DMS114 treated with DMSO at 0.1 percent for 48 hours (cell line): ENCODE data around the gene PABPC3.

ENCODE experiments used
- DNase-seq: peaks from one replicate; lab custom pipeline; 2025; ENCODE audit not compliant: unreplicated experiment; lab: John Stamatoyannopoulos, UW

PABPC3 gene

DNA sequence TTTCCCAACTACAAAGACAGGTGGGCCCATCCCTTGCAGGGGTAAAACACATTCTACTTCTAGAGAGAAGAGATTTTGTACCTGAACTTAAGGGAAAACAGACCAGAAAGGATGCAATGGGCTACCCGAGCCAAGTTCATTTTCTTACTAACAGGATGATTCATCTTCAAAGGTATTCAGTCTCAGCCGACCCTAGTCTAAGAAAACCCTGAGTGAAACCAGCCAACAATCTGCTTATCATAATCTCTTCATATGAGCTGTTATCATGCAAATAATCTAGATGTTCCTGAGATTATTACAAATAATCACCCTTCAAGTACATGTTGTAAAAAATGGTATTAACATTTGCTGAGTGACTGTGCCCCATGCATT, 15.6 kb downstream of the PABPC3 start:
- no peak for DNase-seq

DNA sequence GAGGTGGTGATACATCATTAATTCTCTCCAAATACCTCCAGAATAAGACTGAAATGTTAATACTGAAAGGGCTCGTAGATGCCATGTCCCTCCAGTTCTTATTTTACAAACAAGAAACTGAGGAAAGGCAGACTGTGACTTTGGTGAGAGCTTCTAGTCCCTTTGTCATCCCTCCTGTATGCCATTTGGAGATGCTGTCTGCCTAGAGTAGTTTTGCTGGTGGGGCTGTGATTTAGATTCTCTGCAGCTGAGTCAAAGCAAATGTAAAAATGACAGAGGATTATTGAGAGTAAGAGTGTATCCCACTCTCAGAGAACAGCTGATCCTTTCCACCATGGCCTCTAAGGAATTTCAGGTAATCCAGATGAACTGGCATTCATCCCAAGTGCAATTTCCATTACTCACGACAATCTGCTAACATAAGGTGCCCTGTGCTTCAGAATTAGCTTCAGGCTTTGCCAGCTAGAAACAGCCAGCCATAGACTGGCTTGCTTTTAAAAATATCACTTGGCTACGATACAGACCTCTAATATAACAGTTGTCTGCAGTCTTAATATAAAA, 16.8 kb downstream of the PABPC3 start:
- no peak for DNase-seq

DNA sequence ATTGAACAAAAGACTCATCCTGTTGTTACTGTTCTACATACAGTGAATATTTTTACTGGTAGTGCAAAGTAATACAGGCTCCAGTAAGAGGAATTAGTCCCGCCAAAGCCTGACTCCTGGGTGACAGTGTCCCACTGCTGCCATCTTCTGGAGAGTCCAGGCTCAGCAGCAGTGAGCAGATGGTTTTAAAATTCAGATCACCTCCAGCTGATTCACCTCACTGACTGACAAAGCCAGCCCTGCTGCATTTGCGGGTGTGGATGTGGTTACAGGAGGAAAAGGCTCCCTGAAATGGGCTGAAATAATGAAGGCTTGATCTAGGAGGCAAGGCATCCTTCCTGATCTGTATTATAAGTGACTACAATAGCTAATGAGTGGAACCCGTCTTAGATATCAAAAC, 18.3 kb downstream of the PABPC3 start:
- peak; percentile 34 for DNase-seq

DNA sequence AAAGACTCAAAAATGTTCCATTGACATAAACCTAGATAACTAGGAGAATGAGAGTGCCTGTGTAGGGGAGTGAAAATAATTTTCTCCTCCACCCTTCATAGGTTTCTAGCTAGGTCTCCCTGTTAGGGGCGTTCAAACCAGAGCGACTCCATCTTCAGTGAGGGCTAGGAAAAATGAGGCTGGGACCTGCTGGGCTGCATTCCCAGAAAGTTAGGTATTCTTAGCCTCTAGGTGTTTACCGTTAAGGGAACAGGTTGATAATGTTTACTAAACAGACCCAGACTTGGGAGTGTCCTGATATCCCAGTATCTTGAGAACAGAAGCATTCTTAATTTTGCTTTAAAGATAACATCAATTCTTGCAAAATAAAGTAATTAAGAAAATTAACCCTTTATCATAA, 20.1 kb downstream of the PABPC3 start:
- DNase-seq, result no peak

DNA sequence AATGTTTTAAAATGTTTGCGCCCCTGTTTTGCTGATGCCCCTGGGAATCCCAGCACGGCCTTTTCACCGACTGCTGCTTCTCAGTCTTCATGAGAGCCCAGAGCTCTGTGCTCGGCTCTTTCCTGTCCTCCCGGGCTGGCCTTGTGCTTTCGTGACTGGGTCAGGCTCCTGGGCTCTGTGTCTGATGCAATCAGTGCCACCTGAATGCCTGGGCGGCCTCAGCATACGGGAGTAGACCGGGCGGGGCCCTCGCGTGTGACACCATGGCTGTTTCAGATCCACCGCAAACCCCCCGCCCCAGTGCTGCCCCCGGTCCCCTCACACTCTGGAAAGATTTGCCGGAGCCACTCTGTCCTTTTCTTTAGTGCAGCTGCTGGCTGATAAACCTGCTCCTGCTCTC, 21.4 kb downstream of the PABPC3 start:
- DNase-seq, result no peak

DNA sequence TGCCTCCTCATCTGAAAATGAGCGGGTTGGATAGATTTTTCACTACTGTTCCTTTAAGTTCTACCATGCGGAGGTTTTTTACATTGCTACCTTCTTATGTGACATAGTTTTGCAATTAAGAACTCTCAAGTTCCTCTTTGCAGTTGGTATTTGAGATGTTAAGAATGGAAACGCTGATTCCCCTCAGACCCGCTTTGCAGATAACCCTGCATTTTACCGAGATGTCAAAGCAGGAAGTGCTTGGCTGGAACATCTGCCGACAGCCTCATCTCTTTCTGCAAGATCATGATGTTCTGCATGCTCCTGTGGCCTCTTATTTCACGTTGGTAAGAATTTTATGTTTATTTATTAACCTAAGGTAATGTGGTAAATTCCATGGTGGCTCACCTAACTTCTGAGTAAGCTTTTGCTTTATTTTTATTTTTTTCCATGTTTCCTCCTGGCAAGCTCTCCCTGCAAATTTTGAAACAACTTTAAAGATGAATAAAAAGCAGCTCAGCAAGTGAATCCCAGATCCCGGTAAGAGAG, 22.5 kb downstream of the PABPC3 start:
- DNase-seq, result no peak

DNA sequence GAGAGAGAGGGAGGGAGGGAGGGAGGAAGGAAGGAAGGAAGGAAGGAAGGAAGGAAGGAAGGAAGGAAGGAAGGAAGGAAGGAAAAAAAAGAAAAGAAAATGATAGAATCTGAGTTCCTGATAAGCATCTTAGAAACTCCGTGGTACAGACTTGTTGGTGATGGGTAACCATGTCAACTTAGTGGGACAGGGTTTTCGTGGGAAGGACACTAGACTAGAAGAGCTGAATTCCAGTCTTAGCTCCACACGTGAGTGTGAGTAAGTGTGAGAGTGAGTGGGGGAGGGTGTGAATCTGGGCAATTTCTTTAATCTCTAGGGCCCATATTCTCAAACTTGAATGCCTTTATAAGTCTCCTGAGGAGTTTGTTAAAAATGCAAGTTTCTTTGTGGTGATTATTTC, 35.0 kb downstream of the PABPC3 start:
- DNase-seq, result no peak

DNA sequence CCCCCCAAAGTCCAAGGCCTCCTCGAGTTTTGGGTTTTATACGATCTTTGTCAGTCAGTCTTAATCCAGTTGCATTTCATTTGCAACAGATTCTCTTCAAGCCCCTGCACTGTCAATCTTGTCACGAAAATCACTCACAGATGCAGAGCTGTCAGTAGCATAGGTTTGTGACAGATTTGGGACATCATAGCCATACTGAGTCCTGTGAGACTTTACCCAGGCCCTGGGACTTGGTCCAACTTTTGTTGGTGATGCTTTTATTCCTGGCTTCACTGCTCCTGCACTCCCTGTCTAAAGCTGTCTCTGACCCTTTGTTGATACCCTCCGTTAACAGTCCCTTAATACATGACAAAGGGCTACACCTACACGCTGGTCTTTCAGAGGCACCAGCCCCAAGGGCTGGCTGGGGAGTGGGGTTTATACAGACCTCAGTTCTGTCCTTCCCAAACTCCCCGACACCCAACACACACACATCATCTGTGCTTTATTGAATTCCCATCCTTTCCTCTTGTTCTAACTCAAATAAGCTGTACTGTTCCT, 36.0 kb downstream of the PABPC3 start:
- DNase-seq, result no peak

DNA sequence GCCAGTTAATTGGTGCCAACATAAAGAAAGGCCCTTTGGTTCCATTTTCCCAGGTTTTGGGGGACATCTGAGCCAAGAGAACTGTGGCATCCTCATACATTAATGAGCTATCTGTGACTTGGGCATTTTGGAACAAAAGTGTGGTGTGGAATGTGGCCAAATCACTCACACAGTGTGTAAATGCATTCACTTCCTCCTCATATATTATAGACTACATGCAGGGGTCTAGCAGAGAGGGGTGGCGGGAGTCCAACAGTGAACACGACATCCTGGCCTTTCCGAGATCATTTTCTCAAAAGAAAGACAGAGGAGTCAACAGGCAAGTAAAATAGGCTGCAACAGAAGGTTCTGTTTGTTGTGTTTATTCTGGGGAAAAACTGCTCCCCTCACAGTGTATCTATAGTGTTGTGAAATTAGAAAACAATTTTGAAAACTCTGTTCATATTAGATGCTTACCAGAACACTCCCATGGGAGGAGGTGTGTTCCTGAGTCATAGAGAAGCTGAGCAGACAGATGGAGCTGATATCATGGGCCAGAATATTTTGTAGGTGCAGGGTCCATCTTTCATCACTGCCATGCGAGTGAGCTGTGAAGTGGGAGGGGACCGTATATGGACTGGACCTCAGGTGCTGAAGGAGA, 36.9 kb downstream of the PABPC3 start:
- DNase-seq, result no peak

DNA sequence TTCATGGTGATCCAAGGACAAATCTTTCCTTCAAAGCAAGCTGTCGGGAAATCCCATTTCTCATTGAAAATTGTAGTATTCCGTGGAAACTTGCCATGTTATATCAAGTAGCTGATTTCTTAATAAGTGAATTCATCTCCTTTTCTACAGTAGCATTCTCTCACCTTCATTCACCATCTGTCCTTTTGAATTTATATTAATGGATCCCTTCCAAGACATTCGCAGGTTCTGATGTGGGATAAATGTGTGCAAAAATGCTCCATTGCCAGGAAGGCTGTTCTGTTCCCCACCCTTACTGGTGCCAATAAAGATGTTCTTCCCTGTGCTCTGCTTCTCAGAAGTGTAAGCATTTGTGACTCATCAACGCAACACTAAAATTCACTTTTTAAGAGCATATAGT, 40.0 kb downstream of the PABPC3 start:
- no peak for DNase-seq

DNA sequence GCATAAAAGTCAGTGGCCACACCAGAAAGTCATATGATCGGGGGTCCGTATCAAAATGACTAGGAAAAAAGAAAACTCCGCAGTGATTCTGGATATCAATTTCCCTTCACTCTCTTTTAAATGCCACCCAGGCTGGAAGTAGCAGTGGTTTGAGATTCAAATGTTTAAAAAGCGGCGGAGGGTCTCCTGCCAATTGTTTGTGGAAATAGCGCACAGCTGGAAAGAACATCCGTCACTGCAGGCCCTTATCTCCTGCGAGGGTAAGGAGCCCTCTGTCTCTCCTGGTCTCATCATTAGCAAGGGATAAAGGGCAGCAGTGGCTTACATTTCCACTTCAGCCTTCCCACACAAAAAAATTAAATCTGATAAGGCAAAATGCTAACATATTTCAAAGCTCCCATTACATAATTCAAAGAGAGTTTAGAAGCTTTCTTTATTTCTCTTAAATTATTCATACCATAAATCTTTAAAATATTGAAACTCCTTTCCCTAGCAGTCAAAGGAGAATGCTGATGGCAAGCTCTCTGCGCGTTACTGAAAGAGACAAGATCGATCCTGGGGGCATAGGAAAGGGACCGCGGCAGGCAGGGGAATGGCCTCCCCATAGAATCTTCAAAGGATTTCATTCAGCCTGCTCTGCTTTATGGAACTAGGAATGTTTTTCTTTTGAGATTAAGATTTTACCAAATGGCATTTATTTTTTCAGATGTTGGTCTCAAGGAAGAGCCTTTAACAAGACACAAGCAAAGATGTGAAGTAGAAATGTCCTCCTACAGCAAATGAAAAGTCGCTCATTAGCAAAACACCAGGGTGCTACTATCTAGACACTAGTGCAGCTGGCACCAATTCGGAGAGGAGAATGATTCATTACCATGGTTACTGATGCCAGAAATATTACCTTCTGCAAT, 41.2 kb downstream of the PABPC3 start:
- no peak for DNase-seq

DNA sequence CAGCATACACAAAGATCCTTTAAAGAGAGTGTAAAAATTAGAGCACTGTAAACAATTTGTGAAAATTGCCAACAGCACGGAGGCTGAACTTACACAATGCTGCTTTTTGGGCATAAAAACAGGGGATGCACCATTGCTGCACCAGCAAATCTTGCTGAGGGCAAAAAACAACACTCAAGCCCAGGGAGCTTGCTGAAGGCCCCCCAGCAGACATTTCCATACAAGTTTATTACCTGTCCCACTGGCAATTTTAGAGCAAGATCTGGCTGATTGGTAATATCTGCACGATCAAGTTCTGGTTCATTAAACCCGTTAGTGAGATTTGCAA, 41.8 kb downstream of the PABPC3 start:
- no peak for DNase-seq

DNA sequence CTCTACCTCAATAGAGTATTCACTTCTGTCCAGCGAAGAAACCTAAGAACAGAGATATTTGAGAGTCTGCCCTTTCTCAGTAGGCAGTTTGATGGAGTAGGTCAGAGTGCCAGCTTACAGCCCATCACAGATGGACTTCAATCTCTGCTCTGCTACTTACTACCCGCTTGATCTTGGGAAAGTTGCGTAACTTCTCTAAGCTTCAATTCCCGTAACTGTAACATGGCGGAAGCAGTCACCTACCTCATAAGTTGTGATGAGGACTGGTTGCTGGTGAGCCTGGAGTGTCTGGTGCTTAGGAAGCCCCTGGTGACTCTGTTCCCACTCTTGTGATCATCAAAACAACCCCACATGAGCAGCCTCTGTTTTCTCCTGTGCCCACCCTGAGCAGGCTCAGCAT, 45.1 kb downstream of the PABPC3 start:
- DNase-seq, result no peak

DNA sequence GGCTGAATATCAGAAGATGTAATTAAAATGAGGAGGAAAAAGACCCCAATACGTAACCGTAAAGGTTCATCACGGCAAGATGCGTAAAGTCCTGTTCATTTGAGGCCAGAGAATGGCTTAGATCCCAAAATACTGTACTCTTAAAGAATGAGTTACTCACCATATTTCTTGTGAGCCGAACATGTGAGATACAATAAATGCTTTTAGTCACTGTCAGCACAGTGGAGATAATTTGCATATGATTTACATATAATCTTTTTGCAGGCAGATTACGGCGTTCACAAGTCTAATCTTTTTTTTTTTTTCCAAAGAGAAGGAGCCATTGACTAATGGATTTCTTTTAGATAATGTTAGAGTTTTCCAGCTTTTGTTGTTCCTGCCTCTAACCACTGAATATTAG, 47.8 kb downstream of the PABPC3 start:
- DNase-seq, result no peak

DNA sequence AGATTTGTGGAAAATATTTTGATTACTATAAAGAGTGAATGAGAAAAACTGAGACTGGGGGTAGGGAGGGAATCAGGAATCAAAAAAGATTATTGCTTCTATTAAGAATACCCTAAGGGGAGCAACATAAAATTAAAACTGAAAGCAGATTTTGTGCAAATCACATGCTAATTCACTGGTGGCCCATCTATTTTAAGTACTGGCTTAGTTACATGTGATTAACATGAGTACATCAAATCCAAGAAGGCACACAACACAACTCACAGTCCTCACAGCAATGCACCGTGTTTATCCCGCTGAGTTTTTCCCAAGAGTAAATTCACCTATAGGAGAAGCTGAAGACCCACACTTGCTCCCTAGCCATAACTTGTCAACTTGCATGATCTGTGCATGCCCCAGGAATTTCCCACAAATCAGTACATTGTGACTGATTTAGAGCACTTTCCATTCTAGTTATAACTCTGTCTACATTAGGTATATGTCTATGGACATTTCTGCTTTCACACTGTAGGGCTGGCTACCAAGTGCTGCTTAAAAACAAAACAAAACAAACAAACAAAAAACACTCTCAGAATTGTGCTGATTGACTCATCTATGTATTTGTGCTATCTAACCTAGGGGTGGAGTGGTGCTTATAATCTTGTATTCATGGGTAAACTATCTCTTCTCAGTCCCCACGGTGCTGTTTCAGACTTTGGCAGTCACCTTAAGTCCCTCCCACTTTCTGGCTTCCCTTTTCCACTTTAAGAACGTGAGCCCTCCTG, 51.9 kb downstream of the PABPC3 start:
- no peak for DNase-seq

DNA sequence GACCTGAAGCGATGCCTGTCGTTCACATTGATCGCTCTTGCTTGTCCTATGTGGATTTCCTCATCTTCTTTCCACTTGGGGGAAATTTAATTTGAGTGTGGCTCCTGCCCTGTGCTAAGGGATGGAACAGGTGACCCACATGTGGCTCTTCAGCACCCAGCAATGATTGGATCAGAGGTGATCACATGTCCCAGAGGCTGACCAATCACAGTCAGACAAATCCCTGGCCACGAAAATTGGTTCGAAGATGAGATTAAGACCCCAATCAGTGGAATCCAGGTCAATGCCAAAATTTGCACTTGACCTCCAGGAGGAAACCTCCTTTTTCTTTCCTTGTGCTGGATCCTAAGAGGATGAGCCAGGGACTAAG, 52.5 kb downstream of the PABPC3 start:
- DNase-seq, result no peak
